Spleen (tissue), 7 donors: Measurements from ENCODE around the gene TNRC6A.

Experiments used
- POLR2AphosphoS5 ChIP-seq, 3 donors: sonication (generic); formaldehyde crosslinking; IDR thresholded peaks; one replicate each; pipeline ENCODE4 v1.5.1; 2017; ENCODE audit warnings: antibody characterized with exemption in 3 of 3
- TF ChIP-seq, protein P1 (sequence below), 11 experiments: fragments of 200-600 bp in 7 of 11; fragments of 450-650 bp in 4 of 11; sonication (generic) in 4 of 11; IDR thresholded peaks in 8 of 11; conservative IDR thresholded peaks in 3 of 11; 1 replicate in 7 of 11; 2 replicates in 4 of 11; pipeline versions ENCODE4 v1.4.0 to v1.8.0; 2016 to 2021; ENCODE audit warnings: antibody characterized with exemption in 11 of 11, inconsistent platforms in 4 of 11, mild to moderate bottlenecking in 1 of 11
- donor health status: DM: no; HTN: no; CAD: no; lungs with moderate emphysema.
- donor health status: DM: no; HTN: no; CAD: no.
- donor health status: DM: no; HTN: no; CAD: no.

DNA sequence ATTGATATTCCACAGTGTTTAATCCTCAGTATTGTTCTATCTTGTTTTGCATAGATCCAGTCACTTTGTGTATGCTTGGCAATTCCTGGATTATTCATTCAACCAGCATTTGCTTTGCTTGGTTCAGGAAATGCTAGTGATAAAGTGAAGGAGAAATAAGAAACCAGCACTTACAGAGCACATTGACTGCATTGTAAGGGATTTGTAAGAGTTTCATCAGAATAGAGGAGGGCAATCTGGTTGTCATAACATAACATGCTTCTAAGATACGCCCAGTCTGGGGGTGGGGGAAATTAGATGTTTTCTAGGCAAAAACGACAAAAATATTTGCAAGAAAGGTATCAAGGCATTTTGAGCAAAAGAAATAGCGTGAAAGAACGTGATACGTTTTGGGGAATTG, 40.4 kb downstream of the TNRC6A start:
- TF ChIP-seq, protein P1, sequence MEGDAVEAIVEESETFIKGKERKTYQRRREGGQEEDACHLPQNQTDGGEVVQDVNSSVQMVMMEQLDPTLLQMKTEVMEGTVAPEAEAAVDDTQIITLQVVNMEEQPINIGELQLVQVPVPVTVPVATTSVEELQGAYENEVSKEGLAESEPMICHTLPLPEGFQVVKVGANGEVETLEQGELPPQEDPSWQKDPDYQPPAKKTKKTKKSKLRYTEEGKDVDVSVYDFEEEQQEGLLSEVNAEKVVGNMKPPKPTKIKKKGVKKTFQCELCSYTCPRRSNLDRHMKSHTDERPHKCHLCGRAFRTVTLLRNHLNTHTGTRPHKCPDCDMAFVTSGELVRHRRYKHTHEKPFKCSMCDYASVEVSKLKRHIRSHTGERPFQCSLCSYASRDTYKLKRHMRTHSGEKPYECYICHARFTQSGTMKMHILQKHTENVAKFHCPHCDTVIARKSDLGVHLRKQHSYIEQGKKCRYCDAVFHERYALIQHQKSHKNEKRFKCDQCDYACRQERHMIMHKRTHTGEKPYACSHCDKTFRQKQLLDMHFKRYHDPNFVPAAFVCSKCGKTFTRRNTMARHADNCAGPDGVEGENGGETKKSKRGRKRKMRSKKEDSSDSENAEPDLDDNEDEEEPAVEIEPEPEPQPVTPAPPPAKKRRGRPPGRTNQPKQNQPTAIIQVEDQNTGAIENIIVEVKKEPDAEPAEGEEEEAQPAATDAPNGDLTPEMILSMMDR (IDR thresholded peaks at IDR 0.05 in 8 of 11, conservative IDR thresholded peaks at IDR 0.05 in 3 of 11): no peak
- no peak for TF ChIP-seq POLR2AphosphoS5 (IDR thresholded peaks at IDR 0.05)
